Testis (tissue), 2 donors: ENCODE data around the gene ALAS1.

ENCODE experiments used
- CTCF ChIP-seq, 3 experiments: fragments of 450-650 bp in 2 of 3; fragments of 200-600 bp in 1 of 3; sonication (generic) in 1 of 3; IDR thresholded peaks; one replicate each; pipeline ENCODE4 v1.5.1; 2016 to 2019; ENCODE audit warnings: antibody characterized with exemption in 3 of 3, mild to moderate bottlenecking in 2 of 3, moderate library complexity in 1 of 3
- POLR2A ChIP-seq: fragments of 450-650 bp; IDR thresholded peaks from one replicate; pipeline ENCODE4 v1.6.1; 2017; ENCODE audit warnings: antibody characterized with exemption, mild to moderate bottlenecking, moderate library complexity

GRCh38 chr3:52228266-52228665 lies 30.3 kb downstream of the ALAS1 start:
- TF ChIP-seq CTCF (IDR thresholded peaks at IDR 0.05) (no peak), POLR2A (no peak)
